Glutamatergic neuron (in vitro differentiated cells): ENCODE results near the gene FLAD1. TPM values are rescaled to one million over a fixed set of nuclear protein-coding genes. Genes with fewer than 3 reads are reported as not detected.

ENCODE experiments used
- DNase-seq: peaks from one replicate; pipeline ENCODE4 v3.0.0; 2022
- H3K27ac Mint-ChIP-seq: one replicate; pipeline ENCODE4 v1.8.0; 2020; ENCODE audit warnings: mild to moderate bottlenecking, mixed read lengths, inconsistent platforms; ENCODE audit not compliant: unreplicated experiment
- H3K27me3 Mint-ChIP-seq: one replicate; pipeline ENCODE4 v1.8.0; 2020; ENCODE audit warnings: mild to moderate bottlenecking, moderate library complexity, mixed read lengths, inconsistent platforms; ENCODE audit not compliant: unreplicated experiment
- H3K36me3 Mint-ChIP-seq: one replicate; pipeline ENCODE4 v1.8.0; 2020; ENCODE audit warnings: mild to moderate bottlenecking, mixed read lengths, inconsistent platforms; ENCODE audit not compliant: unreplicated experiment
- H3K4me1 Mint-ChIP-seq: one replicate; pipeline ENCODE4 v1.8.0; 2020; ENCODE audit warnings: mild to moderate bottlenecking, low read depth, mixed read lengths, inconsistent platforms; ENCODE audit not compliant: unreplicated experiment
- H3K4me3 Mint-ChIP-seq: one replicate; pipeline ENCODE4 v1.8.0; 2020; ENCODE audit warnings: mild to moderate bottlenecking, mixed read lengths, inconsistent platforms; ENCODE audit not compliant: unreplicated experiment
- H3K9me3 Mint-ChIP-seq: one replicate; pipeline ENCODE4 v1.8.0; 2020; ENCODE audit warnings: mild to moderate bottlenecking, moderate library complexity, mixed read lengths, inconsistent platforms; ENCODE audit not compliant: unreplicated experiment
- CTCF ChIP-seq: fragments of 200-600 bp; sonication (generic); IDR thresholded peaks from one replicate; pipeline ENCODE4 v1.5.0; 2021; ENCODE audit not compliant: partially characterized antibody, unreplicated experiment
- total RNA-seq: library from RNA; stranded (reverse); fragmentation: NEBNext Ultra II Directional; extraction: Animal tissue kit (Norgen Biotek cat#: 25700); gene quantifications from one replicate; pipeline ENCODE4 v1.2.1, GENCODE V29; 2021; ENCODE audit not compliant: unreplicated experiment

Gene FLAD1
- total RNA-seq, 1 donor from 2014 or later, result 68.8 TPM

GRCh38 chr1:154940651-154941194 is 42.4 kb upstream of the FLAD1 start:
- Mint-ChIP-seq H3K36me3 (no peaks in the 10 kb centered on the region), H3K4me1 (peaks cover 29% of the 10 kb centered on the region), H3K27ac (peak overlapping the region; percentile 71), H3K27me3 (peaks cover 2% of the 10 kb centered on the region), H3K9me3 (peaks cover 3% of the 10 kb centered on the region), H3K4me3 (peak overlapping the region; percentile 49)
- TF ChIP-seq CTCF, result no peak
- DNase-seq, result no peak

GRCh38 chr1:154941333-154942013 is 41.7 kb upstream of the FLAD1 start:
- no peak overlapping the region for H3K4me3 Mint-ChIP-seq

GRCh38 chr1:154943649-154944400 is 39.3 kb upstream of the FLAD1 start:
- peak; percentile 70 for DNase-seq
- Mint-ChIP-seq H3K4me1 (peaks cover 19% of the 10 kb centered on the region), H3K27ac (peak overlapping the region; percentile 29), H3K36me3 (no peaks in the 10 kb centered on the region), H3K27me3 (peaks cover 5% of the 10 kb centered on the region), H3K9me3 (peaks cover 1% of the 10 kb centered on the region), H3K4me3 (no peak overlapping the region)
- TF ChIP-seq CTCF, result peak; percentile 66

More at GRCh38 chr1:154941333-154942013, 41.7 kb upstream of the FLAD1 start:
- H3K27me3 Mint-ChIP-seq, result peaks cover 2% of the 10 kb centered on the region
- peaks cover 27% of the 10 kb centered on the region for H3K4me1 Mint-ChIP-seq
- H3K27ac Mint-ChIP-seq, result no peak overlapping the region
- TF ChIP-seq CTCF, result no peak
- H3K36me3 Mint-ChIP-seq, result no peaks in the 10 kb centered on the region
- DNase-seq, result peak; percentile 43
- H3K9me3 Mint-ChIP-seq, result peaks cover 3% of the 10 kb centered on the region

GRCh38 chr1:154944401-154945159 is 38.6 kb upstream of the FLAD1 start:
- peaks cover 3% of the 10 kb centered on the region for H3K27me3 Mint-ChIP-seq
- H3K27ac Mint-ChIP-seq, result no peak overlapping the region
- H3K9me3 Mint-ChIP-seq, result peaks cover 1% of the 10 kb centered on the region
- no peak for TF ChIP-seq CTCF
- H3K4me1 Mint-ChIP-seq, result peaks cover 19% of the 10 kb centered on the region
- no peak overlapping the region for H3K4me3 Mint-ChIP-seq
- no peak for DNase-seq
- H3K36me3 Mint-ChIP-seq, result no peaks in the 10 kb centered on the region
